BLaER1 treated with 17β-estradiol and CSF1 and Interleukin-3, amounts not matched to agents 10 nM and 100 nM (cell line): Measurements from ENCODE around the gene P3H1.

Source experiments
- H3K27ac ChIP-seq, 11 experiments: shearing (Covaris generic); formaldehyde crosslinking; 2 replicates each; pipeline ENCODE4 v1.8.1; 2022
- H3K27me3 ChIP-seq, 11 experiments: shearing (Covaris generic); formaldehyde crosslinking; 2 replicates each; pipeline ENCODE4 v1.8.1; 2022
- H3K36me3 ChIP-seq, 11 experiments: shearing (Covaris generic); formaldehyde crosslinking; 2 replicates each; pipeline ENCODE4 v1.8.1; 2022
- H3K4me1 ChIP-seq, 10 experiments: shearing (Covaris generic); formaldehyde crosslinking; 2 replicates each; pipeline ENCODE4 v1.8.1; 2022
- H3K4me2 ChIP-seq, 11 experiments: shearing (Covaris generic); formaldehyde crosslinking; 2 replicates each; pipeline ENCODE4 v1.8.1; 2022
- H3K4me3 ChIP-seq, 10 experiments: shearing (Covaris generic); formaldehyde crosslinking; 2 replicates each; pipeline ENCODE4 v1.8.1; 2022
- H3K9ac ChIP-seq, 11 experiments: shearing (Covaris generic); formaldehyde crosslinking; 2 replicates each; pipeline ENCODE4 v1.8.1; 2022
- H3K9me3 ChIP-seq, 11 experiments: shearing (Covaris generic); formaldehyde crosslinking; replicated peaks in 1 of 11; 2 replicates each; pipeline ENCODE4 v1.8.1; 2022
- H4K20me1 ChIP-seq, 11 experiments: shearing (Covaris generic); formaldehyde crosslinking; 2 replicates each; pipeline ENCODE4 v1.8.1; 2022
- Cebpa-rat ChIP-seq, 11 experiments: shearing (Covaris generic); IDR thresholded peaks; 2 replicates each; pipeline ENCODE4 v1.8.1; 2022

Gene P3H1

DNA sequence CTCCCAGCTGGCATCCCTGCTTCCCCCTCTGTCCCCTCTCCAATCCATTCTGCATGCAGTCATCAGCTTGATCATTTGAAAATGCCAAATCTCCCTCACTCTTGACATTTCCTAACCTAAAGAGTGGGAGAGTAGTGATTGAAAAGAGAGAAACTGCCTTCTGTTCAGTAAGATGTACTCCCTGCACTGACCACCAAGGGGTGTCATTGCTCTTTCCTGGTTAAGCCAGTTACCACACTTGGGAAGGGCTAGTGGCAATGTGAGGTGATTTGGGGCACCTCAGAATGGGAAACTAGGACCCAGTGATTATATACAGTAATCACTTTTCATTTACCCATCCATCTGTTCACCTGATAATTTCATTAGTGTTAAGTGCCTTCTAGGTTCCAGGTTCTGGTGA lies 11.0 kb upstream of the P3H1 start:
- Histone ChIP-seq H3K4me3 (no peak overlapping the region), H3K4me1 (peaks cover 0 to 22% (median 2%) of the 10 kb centered on the region in 10 experiments; a peak in 6 of 20 replicates), H3K4me2 (no peak overlapping the region), H3K27me3 (no peaks in the 10 kb centered on the region), H3K27ac (no peak overlapping the region), H3K36me3 (peaks cover 59 to 100% (median 90%) of the 10 kb centered on the region in 11 experiments), H3K9ac (no peak overlapping the region), H3K9me3 (no peaks in the 10 kb centered on the region), H4K20me1 (peaks cover 0 to 27% (median 16%) of the 10 kb centered on the region in 11 experiments; a peak in 12 of 22 replicates)
- TF ChIP-seq Cebpa-rat (IDR thresholded peaks at IDR 0.05) = no peak

DNA sequence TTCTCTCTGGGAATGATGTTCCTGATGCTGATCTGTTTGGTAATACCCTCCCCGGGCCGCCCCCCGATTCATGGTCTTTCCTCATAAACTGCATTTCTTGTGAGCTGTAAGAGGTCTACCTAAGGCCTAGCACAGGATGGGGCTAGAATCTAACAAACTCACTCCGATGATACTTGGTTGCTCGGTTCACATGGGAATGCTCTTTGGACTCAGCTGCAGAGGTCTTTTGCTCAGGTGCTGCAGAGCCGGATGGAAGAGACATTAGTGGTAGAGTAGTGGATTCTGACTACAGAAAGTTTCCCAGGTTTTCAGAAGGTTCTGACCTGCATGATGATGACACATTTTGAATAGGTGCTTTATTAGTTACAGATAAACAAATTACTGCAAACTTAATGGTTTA lies 9.7 kb upstream of the P3H1 start:
- Histone ChIP-seq H3K27ac (no peak overlapping the region), H3K36me3 (peaks cover 54 to 99% (median 89%) of the 10 kb centered on the region in 11 experiments), H3K9me3 (no peaks in the 10 kb centered on the region), H3K4me2 (no peak overlapping the region), H3K4me1 (peaks cover 0 to 15% (median 0%) of the 10 kb centered on the region in 10 experiments; a peak in 3 of 20 replicates), H3K9ac (no peak overlapping the region), H4K20me1 (peaks cover 0 to 41% (median 19%) of the 10 kb centered on the region in 11 experiments; a peak in 12 of 22 replicates), H3K27me3 (no peaks in the 10 kb centered on the region), H3K4me3 (no peak overlapping the region)
- no peak for TF ChIP-seq Cebpa-rat (IDR thresholded peaks at IDR 0.05)

DNA sequence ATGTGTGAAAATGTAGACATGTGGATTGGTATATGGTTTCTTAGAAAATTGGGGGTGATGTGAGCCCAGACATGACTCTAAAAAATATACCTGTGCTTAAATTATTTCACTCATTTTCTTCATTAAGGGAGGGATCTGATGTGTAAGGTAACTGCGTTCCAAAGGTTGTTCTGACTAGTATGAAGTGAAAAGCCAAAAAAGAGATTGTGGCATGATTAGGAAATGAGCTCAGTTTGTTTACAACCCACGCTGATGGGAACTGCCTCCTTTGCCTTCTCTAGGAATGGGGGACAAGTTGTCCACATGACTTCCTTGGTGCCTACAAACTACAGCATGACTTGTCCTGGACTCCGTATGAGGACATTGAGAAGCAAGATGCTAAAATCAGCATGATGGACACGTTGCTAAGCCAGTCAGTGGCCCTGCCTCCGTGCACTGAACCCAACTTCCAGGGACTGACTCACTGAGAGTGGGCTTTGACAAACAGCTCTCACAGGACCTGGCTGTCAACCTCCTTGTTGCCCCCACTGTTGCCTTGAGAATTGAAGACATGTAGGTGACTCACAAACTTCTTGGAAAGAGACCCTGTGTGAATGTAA lies 8.2 kb upstream of the P3H1 start:
- no peaks in the 10 kb centered on the region for H3K27me3 ChIP-seq
- peaks cover 58 to 96% (median 85%) of the 10 kb centered on the region in 11 experiments for H3K36me3 ChIP-seq
- H3K4me1 ChIP-seq = peaks cover 0 to 8% (median 0%) of the 10 kb centered on the region in 10 experiments; a peak in 2 of 20 replicates
- H4K20me1 ChIP-seq = peaks cover 0 to 49% (median 19%) of the 10 kb centered on the region in 11 experiments; a peak in 12 of 22 replicates
- H3K4me2 ChIP-seq = no peak overlapping the region
- no peak overlapping the region for H3K9ac ChIP-seq
- H3K4me3 ChIP-seq = no peak overlapping the region
- TF ChIP-seq Cebpa-rat (IDR thresholded peaks at IDR 0.05) = no peak
- no peaks in the 10 kb centered on the region for H3K9me3 ChIP-seq
- no peak overlapping the region for H3K27ac ChIP-seq

DNA sequence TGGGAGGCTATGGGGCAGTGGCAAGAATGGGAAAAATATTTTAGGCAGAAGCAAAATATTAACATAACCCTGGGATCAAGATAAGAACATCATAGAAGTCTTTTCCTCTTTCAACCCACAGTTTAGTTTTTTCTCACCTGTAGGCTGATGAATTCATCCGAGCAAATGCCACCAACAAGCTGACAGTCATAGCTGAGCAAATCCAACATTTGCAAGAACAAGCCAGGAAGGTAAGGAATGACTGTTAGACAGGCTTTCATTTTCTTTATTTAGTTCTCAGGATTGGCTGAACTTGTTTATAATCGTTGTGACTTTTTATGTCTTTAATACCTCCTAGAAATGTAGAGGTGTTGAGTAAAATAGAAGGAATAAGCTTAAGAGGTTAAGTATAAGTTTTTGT lies 6.6 kb upstream of the P3H1 start:
- no peak overlapping the region for H3K27ac ChIP-seq
- no peak overlapping the region for H3K4me3 ChIP-seq
- no peak overlapping the region for H3K9ac ChIP-seq
- no peaks in the 10 kb centered on the region for H3K27me3 ChIP-seq
- no peak for TF ChIP-seq Cebpa-rat (IDR thresholded peaks at IDR 0.05)
- H3K9me3 ChIP-seq = no peaks in the 10 kb centered on the region
- H3K36me3 ChIP-seq = peaks cover 54 to 95% (median 83%) of the 10 kb centered on the region in 11 experiments
- H4K20me1 ChIP-seq = peaks cover 0 to 49% (median 19%) of the 10 kb centered on the region in 11 experiments; a peak in 12 of 22 replicates
- H3K4me1 ChIP-seq = peaks cover 1 to 16% (median 13%) of the 10 kb centered on the region in 10 experiments
- H3K4me2 ChIP-seq = no peak overlapping the region

DNA sequence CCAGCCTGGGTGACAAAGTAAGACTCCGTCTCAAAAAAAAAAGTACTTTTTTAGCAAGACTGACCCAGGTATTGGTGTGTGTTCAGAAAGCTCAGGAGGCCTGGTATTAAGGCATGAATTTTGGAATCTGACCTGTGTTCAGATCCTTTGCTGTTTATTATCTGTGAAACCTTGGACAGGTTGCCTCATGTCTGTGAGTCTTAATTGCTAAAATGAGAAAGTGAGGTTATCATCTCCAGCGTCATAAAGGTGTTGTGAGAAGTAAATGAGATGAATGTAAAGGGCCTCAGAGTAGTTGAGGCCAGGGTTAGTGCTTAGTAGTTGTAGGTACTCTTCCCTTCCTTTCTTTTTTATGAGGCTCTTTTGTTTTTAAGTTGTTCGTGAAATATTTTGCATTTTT lies 3.0 kb upstream of the P3H1 start:
- Histone ChIP-seq H3K36me3 (peaks cover 19 to 58% (median 47%) of the 10 kb centered on the region in 11 experiments), H3K27me3 (no peaks in the 10 kb centered on the region), H3K9me3 (no peaks in the 10 kb centered on the region), H3K4me2 (peak overlapping the region in 5 of 11 experiments; percentile 11 to 93 (median 90); a peak in 5 of 22 replicates), H3K27ac (no peak overlapping the region), H3K9ac (no peak overlapping the region), H3K4me1 (peaks cover 19 to 32% (median 28%) of the 10 kb centered on the region in 10 experiments), H3K4me3 (no peak overlapping the region), H4K20me1 (peaks cover 7 to 59% (median 15%) of the 10 kb centered on the region in 11 experiments; a peak in 19 of 22 replicates)
- TF ChIP-seq Cebpa-rat (IDR thresholded peaks at IDR 0.05) = no peak

DNA sequence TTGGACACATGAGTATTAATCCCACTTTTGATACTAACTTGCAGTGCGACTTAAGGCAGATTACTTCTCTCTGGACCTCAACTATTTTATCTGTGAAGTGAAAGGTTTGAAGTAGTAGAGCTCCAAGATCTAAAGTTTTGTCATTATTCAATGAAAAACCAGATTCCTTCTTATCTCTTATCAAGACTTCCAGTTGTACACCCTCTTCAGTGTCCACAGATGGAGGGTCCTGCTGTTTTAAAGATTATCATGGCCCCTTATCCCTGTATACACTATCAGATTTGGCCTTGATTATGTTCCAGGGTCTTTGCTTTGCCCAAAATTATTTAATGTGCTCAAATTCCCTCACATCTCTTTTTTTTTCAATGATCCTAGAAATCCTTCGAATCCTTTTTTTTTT lies 1.3 kb upstream of the P3H1 start:
- Histone ChIP-seq H3K27ac (peak overlapping the region in 7 of 11 experiments; percentile 81 to 90 (median 87); a peak in 9 of 22 replicates), H4K20me1 (peaks cover 8 to 59% (median 25%) of the 10 kb centered on the region in 11 experiments; a peak in 19 of 22 replicates), H3K27me3 (no peaks in the 10 kb centered on the region), H3K9me3 (no peaks in the 10 kb centered on the region), H3K36me3 (peaks cover 4 to 48% (median 32%) of the 10 kb centered on the region in 11 experiments; a peak in 20 of 22 replicates), H3K4me1 (peaks cover 36 to 46% (median 42%) of the 10 kb centered on the region in 10 experiments), H3K9ac (peak overlapping the region; percentile 90 to 96 (median 93)), H3K4me2 (peak overlapping the region; percentile 80 to 93 (median 90)), H3K4me3 (peak overlapping the region; percentile 87 to 99 (median 96))
- TF ChIP-seq Cebpa-rat (IDR thresholded peaks at IDR 0.05) = no peak

DNA sequence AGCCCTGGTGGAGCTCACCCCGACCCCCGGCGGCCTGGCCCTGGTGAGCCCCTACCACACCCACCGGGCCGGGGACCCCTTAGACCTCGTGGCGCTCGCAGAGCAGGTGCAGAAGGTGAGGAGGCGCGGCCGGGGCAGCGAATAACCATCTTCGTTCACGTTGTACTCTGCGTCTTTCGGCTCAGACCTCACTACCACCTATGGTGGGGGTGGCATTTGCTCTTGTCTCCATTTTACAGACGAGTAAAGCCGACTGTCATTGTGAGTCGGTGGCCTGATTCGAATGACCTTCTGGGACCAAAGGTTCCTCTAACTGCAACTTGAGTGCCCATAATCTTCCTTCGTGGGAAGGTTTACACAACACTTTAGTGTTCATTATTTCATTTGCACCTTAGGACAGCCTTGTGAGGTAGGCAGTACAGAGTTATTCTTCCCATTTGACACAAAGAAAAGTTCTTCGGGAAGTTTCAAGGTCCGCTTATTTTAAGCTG lies 727 bp upstream of the P3H1 start:
- Histone ChIP-seq H3K9me3 (no peaks in the 10 kb centered on the region), H3K4me3 (peak overlapping the region; percentile 87 to 99 (median 96)), H4K20me1 (peaks cover 7 to 58% (median 27%) of the 10 kb centered on the region in 11 experiments; a peak in 19 of 22 replicates), H3K27ac (peak overlapping the region; percentile 81 to 91 (median 87)), H3K4me2 (peak overlapping the region; percentile 80 to 93 (median 90)), H3K27me3 (no peaks in the 10 kb centered on the region), H3K4me1 (peaks cover 42 to 52% (median 47%) of the 10 kb centered on the region in 10 experiments), H3K36me3 (peaks cover 3 to 49% (median 30%) of the 10 kb centered on the region in 11 experiments; a peak in 19 of 22 replicates), H3K9ac (peak overlapping the region; percentile 90 to 96 (median 93))
- TF ChIP-seq Cebpa-rat (IDR thresholded peaks at IDR 0.05) = no peak

DNA sequence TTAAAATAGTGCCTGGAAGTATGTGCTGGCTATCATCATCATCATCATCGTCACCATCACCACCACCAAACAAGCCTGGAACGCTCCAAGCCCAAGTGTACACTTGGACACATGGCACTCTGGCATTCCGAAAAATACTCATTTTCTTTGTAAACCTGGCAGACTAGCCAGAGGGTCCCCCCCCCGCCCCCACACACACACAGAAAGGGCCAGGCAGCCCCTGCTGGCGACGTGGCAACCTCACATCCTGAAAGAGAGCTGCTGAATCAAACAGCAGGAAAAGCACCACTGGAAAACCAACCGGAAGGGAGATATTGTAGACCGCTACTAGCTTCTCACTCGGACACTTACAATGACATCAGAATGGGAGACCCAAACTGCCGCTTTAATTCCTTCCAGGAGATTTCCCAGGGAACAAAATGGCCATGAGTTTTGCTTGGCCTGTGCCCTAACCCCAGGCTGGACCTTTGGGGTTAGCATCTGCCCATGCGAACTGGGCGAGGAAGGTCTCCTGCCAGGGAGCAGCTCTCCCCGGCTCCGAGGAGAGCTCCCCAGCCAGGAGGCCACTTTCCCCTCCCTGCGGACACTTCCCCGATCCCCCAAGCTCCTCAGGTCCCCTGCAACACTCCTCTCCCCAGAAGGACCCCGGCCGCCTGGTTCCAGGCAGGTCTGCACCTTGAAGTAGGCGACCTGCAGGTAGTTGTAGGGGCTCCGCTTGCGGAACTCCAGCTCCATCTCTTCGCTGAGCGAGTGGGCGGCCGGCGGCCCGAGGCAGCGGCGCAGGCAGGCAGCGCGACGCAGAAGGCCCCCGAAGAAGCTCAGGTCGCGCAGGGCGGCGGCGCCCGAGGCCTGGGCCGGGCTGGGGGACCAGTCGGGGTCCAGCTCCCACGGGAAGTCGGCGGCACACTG lies 742 bp downstream of the P3H1 start:
- Histone ChIP-seq H3K4me3 (peak overlapping the region; percentile 87 to 99 (median 96)), H3K4me1 (peaks cover 47 to 54% (median 52%) of the 10 kb centered on the region in 10 experiments), H3K9ac (peak overlapping the region; percentile 90 to 96 (median 93)), H3K9me3 (no peaks in the 10 kb centered on the region), H3K27me3 (no peaks in the 10 kb centered on the region), H3K36me3 (peaks cover 14 to 51% (median 37%) of the 10 kb centered on the region in 11 experiments; a peak in 21 of 22 replicates), H3K4me2 (peak overlapping the region; percentile 85 to 95 (median 93)), H4K20me1 (peaks cover 7 to 51% (median 31%) of the 10 kb centered on the region in 11 experiments; a peak in 19 of 22 replicates), H3K27ac (peak overlapping the region; percentile 72 to 91 (median 85))
- TF ChIP-seq Cebpa-rat (IDR thresholded peaks at IDR 0.05) = no peak
